HG03378 (cell line): ENCODE data around the gene CFAP61.

Source experiments
- ATAC-seq: cut with Tn5 transposase; IDR thresholded peaks from one replicate; pipeline ENCODE4 v1.9.1; 2021; ENCODE audit warnings: mild to moderate bottlenecking, moderate library complexity; ENCODE audit not compliant: unreplicated experiment

Gene CFAP61

DNA sequence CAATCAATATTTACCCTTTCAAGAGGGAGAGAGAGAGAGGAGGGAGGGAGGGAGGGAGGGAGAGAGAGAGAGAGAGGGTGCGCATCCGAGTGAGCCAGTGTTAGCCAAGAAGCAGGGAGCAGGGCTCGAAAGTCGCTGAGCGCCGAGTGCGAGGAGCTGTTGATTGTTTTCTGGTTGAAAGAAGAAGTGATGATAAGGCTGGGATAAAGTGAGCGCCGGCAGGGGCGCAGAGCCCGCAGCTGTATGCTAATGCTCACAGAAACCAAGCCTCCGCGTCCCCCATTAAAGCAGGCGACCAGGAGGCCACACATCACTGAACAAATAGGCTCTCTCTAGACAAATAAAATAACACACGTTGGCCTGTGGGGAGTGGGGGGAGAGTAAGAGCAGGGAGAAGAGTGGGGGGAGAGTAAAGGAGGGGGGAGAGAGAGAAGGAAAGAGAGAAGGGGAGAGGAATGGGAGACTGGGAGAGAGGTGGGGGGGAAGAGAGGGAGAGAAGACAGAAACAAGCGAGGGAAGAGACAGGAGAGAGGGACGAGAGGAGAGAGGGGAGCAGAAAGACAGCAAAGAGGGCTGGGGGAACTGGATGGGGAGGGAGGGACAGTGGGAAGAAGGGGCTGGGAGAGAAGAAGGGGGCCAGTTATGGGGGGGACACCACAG is 310.6 kb downstream of the CFAP61 start:
- no peak for ATAC-seq

DNA sequence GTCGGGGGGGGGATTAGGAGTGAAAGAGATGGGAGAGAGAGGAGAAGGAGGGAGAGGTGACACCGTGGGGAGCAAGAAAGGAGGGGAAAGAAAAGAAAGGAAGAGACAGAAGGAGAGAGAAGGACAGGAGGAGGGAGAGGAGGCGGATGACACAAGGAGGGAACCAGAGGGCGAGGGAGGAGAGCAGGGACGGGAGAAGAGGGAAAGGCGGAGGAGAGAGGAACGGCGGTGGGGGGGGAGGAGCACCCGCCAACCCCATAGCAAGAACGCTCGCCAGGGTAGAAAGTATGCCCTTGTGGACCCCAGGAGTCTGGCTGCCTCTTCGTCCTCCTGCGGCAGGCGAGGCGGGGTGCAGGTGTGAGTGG is 311.1 kb downstream of the CFAP61 start:
- no peak for ATAC-seq

DNA sequence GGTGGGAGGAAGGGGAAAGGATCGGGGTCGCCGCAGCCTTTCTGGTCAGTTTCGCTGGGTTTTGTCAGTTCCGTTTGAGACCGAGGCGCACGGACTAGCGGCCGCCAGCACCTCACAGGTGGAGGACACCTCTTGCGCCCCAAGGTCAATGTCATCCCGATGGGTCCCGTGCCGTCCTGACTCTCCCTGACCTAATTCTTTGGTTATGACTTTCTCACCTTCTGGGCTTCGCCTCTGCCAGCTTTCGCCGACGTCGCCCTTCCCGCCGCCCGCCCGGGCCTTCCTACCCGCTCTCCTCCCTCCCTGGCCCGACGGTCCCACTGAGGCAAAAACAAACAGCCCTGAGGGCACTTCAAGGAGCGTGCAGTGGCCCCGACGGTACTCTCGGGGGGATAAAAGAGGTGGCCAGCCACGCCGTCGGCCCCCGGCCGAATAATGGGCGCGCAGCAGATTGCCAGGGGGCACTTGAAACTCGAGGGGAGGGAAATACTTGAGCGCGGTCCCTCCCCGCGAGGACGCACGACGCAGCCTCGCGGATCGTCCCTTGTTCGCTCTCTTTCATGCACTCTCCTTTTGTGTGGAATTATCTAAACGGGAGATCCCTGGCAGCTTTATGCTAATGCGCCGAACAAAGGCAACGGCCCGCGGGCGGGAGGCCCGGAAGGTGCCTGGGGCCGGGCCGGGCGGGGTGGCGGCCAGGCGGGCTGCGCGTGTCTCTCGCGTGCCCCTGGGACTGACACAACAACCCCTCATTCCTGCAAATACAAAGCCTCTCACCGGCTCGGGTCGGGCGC is 311.7 kb downstream of the CFAP61 start:
- no peak for ATAC-seq

DNA sequence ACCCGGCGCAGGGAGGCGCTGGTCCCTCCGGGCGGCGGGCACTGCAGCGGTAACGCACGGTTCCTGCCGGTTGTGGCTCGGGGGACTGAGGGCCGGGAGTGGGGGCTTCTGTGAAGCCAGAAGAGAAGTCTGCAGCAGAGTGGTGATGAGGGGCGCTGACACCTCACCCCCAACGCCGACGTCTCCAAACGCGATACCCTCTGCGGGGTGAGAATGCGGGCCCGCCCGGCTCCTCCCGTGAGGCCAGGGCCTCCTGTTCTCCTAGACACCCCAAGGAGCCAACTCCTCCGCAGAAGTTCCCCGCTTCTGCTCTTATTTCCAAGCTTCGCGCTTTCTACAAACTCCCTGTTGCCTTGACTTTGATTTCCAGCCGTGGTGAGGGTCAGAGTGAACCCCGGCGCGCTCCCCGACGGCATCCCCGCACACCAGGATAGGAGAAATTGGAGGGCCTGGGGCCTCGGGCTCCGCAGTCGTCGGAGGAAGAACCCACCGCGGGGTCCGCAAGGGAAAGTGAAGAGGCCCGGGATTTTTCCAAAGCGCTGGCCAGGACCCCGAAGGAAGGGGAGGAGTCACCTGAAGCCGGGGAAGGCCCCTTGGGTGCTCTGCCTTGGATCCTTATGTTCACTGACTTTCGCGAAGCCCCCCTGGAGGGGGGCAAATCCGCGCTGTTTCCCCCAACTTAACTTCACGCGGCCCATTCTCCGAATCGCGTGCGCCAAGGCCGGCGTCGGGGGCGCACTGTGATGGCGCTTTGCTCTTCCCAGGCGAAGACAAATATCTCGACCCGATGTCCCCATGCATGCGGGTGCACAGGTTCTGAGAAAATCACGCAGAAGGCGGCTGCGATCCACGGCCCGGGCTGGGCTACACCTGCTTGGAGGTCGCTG is 312.5 kb downstream of the CFAP61 start:
- no peak for ATAC-seq

DNA sequence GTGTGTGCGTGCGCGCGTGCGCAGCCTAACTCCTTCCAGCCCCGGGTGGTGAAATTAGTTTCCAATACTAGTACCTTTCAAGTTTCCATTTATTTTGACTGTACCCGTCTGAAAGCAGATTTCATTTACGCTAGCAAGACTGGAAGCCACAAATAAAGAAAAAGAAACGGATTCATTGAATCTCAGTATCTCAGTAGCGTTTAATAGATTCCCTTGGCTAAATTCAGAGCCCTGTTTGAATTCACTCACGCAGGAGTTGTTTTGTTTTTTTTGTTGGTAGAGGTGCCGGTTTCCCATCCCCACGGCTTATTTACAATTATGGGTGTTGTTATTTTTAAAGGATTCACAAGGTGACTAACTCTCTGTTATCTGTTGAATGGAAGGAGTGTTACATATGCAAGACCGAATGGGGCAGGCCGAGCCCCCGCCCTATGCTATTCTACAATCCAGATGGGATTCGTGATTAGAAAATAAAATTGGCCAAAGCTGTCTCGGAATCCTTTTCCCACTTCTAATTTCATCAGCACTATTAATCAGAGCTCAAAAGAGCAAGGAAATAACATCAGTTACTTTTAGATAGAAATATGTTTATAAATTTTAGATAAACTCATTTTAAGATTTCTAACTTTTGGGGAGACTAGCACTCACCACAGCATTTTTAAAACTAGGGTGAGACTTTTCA is 313.3 kb downstream of the CFAP61 start:
- no peak for ATAC-seq

DNA sequence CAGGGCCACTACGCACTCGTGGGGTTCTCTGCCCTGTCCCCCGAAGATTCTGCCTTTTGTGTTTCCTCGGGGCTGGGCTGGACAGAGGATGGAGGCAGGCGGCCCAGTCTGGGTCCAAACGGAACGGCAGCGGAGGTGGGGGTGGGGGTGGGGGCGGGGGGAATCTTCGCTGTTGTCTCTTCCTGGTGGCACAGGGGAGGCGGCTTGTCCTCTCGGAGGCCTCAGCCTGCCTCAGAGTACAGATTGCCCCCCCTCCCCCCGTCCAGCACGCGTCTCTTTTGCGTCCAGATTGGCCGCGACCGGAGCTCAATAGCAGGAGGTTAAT is 314.2 kb downstream of the CFAP61 start:
- no peak for ATAC-seq

DNA sequence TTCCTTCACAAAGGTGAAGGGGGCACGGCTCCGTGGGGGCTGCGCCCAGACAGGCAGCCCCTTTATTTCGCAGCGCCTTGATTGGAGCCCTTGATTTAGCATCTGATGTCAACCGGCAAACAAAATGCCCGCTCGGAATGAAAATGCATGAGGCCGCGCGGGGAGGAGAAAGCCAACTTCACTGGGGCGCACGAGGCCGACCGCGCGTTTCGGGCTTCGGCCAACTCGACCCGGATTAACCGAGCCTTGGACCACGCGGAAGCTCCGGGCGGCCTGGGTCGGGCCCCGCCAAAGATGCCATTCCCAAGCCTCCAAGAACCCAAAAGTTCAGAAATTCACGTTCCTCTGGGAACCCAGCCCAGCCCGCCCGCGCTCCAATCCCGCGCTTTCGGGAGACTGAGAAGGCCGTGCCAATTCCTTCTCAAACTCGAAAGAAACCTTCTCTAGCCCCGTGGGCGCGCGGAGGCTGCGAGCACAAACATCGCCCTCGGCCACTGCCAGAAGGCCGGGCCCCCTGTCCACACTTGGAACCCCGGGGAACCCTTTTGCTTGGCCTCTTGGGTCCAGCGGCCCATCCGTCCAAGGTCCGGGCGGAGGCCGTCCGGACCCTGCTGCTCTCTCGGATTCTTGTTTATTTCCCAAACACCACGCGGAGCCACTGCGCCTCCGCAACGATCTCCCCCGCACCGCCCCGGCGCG is 314.7 kb downstream of the CFAP61 start:
- ATAC-seq: no peak

DNA sequence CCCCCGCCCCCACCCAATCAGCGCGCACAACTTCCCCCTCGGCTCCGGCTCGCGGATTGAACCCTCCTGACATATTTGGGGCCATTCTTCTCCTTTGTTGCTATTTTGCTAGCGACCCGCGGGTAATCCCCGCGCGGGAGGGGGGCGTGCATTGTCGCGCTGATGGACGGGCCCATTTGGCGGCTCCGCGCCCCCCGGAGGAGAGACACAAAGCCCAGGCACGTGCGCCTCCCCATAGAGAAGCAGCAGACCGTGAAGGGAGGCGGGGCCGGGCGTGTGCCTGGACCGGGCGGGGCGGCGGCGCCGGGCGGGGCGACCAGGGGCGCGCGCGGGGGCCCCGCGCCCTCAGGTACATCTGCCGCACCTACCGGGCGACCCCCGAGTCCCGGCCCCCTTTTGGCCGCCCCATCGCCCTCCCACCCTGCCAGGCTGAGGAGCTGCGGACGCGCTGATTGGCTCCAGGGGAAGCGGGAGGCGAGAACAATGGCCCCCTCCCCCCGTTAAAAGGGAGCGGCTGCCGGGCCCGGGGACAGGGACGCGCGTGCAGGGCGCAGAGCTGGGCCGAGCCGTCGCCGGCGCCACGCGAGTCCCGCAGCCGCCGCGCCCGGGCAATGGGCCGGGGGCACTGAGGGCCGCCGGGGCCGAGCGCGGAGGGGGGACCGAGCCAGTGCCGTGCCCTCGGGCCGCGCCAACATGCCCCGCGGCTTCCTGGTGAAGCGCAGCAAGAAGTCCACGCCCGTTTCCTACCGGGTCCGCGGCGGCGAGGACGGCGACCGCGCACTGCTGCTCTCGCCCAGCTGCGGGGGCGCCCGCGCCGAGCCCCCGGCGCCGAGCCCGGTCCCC is 315.5 kb downstream of the CFAP61 start, which contains the start of gene INSM1:
Gene INSM1, plus strand, starts transcription at position 530 of the 843 bp plus-strand sequence. Its CDS starts 164 bp downstream, at position 694.
- no peak for ATAC-seq

DNA sequence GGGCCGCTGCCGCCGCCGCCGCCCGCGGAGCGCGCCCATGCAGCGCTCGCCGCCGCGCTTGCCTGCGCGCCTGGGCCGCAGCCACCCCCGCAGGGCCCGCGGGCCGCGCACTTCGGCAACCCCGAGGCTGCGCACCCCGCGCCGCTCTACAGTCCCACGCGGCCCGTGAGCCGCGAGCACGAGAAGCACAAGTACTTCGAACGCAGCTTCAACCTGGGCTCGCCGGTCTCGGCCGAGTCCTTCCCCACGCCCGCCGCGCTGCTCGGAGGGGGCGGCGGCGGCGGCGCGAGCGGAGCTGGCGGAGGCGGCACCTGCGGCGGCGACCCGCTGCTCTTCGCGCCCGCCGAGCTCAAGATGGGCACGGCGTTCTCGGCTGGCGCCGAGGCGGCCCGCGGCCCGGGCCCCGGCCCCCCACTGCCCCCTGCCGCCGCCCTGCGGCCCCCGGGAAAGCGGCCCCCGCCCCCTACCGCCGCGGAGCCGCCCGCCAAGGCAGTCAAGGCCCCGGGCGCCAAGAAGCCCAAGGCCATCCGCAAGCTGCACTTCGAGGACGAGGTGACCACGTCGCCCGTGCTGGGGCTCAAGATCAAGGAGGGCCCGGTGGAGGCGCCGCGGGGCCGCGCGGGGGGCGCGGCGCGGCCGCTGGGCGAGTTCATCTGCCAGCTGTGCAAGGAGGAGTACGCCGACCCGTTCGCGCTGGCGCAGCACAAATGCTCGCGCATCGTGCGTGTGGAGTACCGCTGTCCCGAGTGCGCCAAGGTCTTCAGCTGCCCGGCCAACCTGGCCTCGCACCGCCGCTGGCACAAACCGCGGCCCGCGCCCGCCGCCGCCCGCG is 316.3 kb downstream of the CFAP61 start:
- ATAC-seq: no peak

DNA sequence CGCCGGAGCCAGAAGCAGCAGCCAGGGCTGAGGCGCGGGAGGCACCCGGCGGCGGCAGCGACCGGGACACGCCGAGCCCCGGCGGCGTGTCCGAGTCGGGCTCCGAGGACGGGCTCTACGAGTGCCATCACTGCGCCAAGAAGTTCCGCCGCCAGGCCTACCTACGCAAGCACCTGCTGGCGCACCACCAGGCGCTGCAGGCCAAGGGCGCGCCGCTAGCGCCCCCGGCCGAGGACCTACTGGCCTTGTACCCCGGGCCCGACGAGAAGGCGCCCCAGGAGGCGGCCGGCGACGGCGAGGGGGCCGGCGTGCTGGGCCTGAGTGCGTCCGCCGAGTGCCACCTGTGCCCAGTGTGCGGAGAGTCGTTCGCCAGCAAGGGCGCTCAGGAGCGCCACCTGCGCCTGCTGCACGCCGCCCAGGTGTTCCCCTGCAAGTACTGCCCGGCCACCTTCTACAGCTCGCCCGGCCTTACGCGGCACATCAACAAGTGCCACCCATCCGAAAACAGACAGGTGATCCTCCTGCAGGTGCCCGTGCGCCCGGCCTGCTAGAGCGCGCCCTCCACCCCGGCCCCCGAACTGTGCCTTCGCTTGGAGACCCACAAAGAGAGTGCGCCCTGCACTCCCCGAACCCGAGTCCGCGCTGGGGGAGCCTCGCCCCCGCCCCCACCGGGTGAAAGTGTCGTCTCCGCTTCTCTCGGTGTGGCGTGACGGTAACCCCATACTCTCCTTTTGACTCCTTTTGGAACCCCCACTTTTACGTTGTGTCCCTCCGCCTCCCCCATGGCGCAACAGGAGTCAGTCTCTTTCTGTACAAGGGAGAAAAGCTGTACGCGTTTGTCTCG is 317.1 kb downstream of the CFAP61 start:
- no peak for ATAC-seq

DNA sequence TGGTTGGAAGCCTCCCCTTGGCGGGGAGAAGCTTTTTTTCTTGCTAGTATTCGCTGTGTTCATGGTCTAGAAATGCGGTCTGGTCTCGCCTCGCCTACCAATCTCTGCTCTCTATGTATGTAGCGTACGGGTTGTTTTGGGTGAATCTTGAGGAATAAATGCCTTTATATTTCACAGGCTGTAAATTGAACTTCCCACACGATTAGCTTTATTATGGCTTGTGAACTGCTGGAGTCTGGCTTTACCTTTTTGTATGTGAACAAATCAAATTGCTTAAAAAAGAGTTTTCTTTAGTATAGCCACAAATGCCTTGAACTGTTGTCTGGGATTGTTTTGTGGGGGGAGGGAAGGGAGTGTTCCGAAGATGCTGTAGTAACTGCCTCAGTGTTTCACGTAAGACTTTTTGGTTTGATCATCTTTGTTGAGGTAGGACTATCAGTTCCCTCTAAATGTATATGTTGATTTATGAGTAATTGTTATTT is 317.8 kb downstream of the CFAP61 start:
- no peak for ATAC-seq

DNA sequence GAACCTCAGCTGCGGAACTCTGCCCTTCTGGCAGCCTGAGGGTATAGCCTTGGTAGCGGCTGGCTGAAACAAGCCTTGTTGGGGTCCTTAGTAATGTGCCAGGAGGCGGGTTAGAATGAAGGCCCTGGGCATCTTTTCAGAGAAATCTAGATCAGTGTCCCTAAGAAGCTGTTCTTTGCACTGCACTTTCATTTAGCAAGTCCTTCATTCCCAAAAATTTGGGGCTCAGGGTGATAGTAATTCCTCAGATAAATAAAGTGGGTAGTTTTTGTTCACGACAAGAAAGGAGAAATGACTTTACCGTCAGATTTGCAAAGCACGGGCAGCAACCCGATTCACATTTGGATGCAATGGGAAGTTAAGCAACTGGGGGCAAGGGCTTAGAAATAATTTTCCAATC is 318.8 kb downstream of the CFAP61 start:
- ATAC-seq: no peak

DNA sequence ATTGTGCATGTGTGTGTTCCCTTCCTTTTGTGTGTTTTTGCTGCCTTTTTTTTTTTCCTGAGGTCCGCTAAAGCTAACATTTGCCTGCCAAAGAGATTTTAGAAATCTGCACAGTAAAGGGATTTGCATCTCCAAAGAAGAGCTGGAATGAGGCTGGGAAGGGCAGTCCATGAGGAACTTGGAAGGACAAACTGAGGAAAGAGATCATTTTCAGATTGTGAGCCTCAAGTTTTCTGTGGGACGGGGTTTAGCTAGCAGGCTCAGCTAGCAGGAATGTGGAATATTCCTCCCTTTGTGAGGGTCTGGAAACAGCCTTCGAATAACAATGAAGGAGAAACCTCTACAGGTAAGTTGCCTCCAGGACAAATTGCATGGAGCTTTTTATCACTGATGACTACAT is 319.3 kb downstream of the CFAP61 start:
- ATAC-seq: no peak

DNA sequence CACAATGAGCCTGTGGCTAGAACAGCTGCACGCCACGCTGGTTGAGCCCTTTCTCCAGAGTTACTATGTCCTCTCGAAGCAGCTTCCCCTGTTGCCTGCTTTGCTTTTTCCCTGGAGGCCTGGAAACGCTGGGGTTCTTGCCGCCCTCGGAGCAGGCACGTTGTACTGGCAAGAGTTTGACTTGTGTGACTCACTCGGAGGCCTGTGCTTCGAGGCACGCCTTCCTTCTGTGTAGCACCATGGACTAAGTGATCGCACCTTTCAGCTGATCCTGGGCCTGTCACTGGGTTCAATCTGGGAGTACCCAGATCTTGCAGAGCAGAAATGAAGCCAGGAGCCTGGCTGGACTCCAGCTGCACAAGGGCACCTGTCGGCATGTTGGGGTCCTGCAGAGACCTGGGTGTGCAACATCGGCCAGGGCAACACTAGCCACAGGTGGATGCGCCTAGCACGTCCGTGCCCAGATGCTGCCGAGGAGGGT is 320.8 kb downstream of the CFAP61 start:
- ATAC-seq: no peak

DNA sequence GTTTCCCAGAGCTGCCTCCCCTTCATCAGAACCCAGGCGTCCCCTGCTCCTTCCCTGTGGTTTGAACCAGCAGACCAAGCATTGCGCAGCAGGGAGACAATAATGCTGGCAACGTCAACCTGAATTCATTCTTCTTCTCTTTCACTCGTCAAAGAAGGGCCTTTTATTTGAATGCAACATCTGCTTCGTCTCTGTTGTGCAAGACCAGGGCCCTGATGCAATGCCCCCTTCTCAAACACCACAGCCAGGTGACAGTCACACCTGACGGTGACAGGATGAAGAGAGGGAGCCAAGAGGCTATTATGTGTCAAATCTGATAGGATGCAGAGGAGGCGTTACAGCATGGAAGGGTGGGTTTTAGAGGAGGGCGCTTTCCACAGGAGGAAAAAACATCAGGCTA is 323.5 kb downstream of the CFAP61 start:
- no peak for ATAC-seq

DNA sequence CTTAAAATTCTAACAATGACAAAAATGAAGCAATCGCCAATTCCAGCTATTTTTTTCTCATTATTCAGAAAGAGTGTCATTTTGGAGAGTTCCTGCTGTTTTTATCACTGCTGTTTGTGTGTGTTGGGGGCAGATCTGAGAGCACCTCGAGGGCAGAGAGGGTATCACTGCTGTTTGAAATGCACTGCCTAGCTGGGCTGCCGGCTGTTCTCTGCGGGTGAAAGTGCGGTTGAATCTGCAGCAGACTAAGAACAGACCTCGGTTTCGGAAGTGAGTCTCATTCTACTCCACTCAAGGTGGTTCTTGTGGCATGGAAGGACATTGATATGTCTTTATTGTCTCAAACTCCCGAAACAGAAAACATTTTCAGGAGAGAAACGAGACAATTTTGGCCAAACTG is 333.9 kb downstream of the CFAP61 start:
- no peak for ATAC-seq

DNA sequence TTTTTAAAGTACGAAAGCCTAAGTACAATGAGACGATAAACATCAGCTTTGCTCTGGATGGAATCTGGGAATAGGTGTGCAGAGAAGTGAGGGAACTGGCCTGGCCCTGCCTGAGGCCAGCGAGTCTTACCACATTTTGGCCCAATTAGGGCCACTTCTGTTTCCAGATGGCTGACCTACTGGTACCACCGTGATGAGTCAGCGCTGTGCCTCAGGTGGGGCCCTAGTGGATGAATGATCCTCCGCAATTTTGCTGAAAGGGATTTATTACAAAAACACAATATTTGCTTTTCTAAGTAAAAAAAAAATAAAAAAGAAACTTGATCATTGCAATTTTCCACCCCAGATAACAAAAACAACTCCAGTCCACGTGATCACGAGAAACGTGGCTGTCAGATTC is 338.1 kb downstream of the CFAP61 start:
- ATAC-seq: no peak

DNA sequence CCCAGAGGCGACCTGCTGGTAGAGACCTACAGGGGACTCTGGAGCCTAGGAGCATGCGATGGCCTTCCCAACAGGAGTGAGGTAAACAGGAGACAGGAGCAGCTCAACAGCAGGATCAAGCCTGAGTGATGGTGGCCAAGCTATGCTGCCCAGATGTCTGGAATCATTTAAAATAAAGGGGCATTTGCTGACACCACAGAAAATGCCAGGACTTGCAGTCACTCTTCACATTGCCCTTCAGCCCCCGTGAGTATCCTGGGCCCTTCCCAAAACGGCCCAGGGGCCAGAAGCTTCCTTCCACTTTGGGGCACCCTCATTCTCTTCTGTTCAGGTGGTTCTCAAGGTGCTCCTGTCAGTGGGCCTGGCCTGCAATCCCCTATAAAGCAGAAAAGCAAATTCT is 338.8 kb downstream of the CFAP61 start:
- no peak for ATAC-seq
